ENCODE results near the gene OSBPL8. TPM values are rescaled to one million over a fixed set of nuclear protein-coding genes. Genes with fewer than 3 reads are reported as not detected.

The OSBPL8 gene
- total RNA-seq, 4 donors from 2014 or later = 25.6 to 46.0 (median 43.4) TPM

DNA sequence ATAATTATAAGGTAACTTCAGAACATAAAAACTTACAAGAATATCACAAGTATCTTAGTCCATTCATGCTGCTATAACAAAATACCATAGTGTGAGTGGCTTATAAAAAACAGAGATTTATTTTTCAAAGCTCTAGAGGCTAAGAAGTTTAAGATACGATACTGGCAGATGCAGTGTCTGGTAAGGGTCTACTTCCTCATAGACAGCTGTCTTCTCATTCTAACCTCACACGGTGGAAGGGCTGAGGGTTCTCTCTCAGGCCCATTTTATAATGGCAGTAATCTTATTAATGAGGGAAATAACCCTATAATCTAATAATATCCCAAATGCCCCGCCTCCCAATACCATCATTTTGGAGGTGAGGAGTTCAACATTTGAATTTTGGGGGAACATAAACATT is 23.7 kb upstream of the OSBPL8 start:
- ATAC-seq = no peak
- in situ Hi-C loops (cut with MboI; ENCODE audit: low sequenced_read_pairs in 4 of 4) = no loop called here
- Histone ChIP-seq H3K27ac (no peak overlapping the region), H3K27me3 (no peaks in the 10 kb centered on the region), H3K4me1 (peaks cover 3 to 4% of the 10 kb centered on the region in 2 donors), H3K4me3 (no peak overlapping the region), H3K9me3 (no peaks in the 10 kb centered on the region), H3K36me3 (no peaks in the 10 kb centered on the region)
- no peak for DNase-seq
- TF ChIP-seq, protein P1, sequence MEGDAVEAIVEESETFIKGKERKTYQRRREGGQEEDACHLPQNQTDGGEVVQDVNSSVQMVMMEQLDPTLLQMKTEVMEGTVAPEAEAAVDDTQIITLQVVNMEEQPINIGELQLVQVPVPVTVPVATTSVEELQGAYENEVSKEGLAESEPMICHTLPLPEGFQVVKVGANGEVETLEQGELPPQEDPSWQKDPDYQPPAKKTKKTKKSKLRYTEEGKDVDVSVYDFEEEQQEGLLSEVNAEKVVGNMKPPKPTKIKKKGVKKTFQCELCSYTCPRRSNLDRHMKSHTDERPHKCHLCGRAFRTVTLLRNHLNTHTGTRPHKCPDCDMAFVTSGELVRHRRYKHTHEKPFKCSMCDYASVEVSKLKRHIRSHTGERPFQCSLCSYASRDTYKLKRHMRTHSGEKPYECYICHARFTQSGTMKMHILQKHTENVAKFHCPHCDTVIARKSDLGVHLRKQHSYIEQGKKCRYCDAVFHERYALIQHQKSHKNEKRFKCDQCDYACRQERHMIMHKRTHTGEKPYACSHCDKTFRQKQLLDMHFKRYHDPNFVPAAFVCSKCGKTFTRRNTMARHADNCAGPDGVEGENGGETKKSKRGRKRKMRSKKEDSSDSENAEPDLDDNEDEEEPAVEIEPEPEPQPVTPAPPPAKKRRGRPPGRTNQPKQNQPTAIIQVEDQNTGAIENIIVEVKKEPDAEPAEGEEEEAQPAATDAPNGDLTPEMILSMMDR (IDR thresholded peaks at IDR 0.05 in 4 of 5, conservative IDR thresholded peaks at IDR 0.05 in 1 of 5) = no peak
- TF ChIP-seq POLR2A (IDR thresholded peaks at IDR 0.05) = no peak
- intact Hi-C loops (cut with DNase I; ENCODE audit: low total_unique reads) = loop anchor here (10.0 kb wide), 1 partner anchor 198 kb away; no protein-coding TSS in a partner anchor

DNA sequence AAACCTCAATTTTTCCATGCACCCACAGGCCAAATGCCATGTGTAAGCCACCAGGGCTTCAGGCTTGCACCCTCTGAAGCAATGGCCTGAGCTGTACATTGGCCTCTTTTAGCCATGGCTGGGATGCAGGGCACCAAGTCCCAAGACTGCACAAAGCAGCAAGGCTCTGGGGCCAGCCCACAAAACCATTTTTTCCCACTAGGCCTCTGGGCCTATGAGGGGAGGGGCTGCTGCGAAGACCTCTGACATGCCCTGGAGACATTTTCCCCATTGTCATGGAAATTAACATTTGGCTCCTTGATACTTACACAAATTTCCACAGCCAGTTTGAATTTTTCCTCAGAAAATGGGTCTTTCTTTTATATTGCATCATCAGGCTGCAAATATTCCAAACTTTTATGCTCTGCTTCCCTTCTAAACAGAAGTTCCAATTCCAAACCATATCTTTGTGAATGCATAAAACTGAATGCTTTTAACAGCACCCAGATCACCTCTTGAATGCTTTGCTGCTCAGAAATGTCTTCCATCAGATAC is 14.3 kb upstream of the OSBPL8 start:
- H3K36me3 ChIP-seq = no peaks in the 10 kb centered on the region
- H3K4me3 ChIP-seq = no peak overlapping the region
- H3K4me1 ChIP-seq = no peaks in the 10 kb centered on the region
- H3K9me3 ChIP-seq = no peaks in the 10 kb centered on the region
- ATAC-seq (no peak), DNase-seq (no peak)
- intact Hi-C loops (cut with DNase I; ENCODE audit: low total_unique reads) (no loop called here), in situ Hi-C loops (cut with MboI; ENCODE audit: low sequenced_read_pairs in 4 of 4) (loop anchor here in 3 of 4 donors (25.0 kb wide), 4 partner anchors 187 to 1187 kb away; partner anchors contain the start of genes NAP1L1 (in 2 of the 3) and GLIPR1L2 (in 1 of the 3))
- TF ChIP-seq POLR2A (IDR thresholded peaks at IDR 0.05) = no peak
- TF ChIP-seq, protein P1 (IDR thresholded peaks at IDR 0.05 in 4 of 5, conservative IDR thresholded peaks at IDR 0.05 in 1 of 5) = no peak
- H3K27me3 ChIP-seq = no peaks in the 10 kb centered on the region
- no peak overlapping the region for H3K27ac ChIP-seq

DNA sequence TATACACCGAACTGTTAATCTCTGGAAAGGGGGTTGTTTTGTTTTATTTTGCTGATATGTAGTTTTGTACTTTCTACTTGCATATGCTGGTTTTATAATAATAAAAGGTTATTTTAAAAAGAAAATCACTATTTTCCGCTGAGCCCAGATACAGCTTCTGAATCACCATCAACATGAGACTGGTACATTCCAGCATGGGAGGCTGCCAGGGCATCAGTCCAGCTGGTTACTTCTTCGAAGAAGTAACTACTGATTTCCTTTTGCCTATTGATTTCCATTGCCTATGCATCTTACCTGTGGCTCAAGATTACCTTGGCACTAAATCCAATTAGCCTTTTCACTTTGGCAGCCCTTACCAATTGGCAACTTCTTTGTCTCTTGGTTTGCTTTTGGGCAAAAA is 11.7 kb upstream of the OSBPL8 start:
- no peaks in the 10 kb centered on the region for H3K4me1 ChIP-seq
- in situ Hi-C loops (cut with MboI; ENCODE audit: low sequenced_read_pairs in 4 of 4) = loop anchor here in 3 of 4 donors (25.0 kb wide), 4 partner anchors 184 to 1184 kb away; partner anchors contain the start of genes NAP1L1 (in 2 of the 3) and GLIPR1L2 (in 1 of the 3)
- TF ChIP-seq, protein P1 (IDR thresholded peaks at IDR 0.05 in 4 of 5, conservative IDR thresholded peaks at IDR 0.05 in 1 of 5) = no peak
- TF ChIP-seq POLR2A (IDR thresholded peaks at IDR 0.05) = no peak
- no peaks in the 10 kb centered on the region for H3K27me3 ChIP-seq
- DNase-seq (no peak), ATAC-seq (no peak)
- no peaks in the 10 kb centered on the region for H3K9me3 ChIP-seq
- H3K27ac ChIP-seq = no peak overlapping the region
- no peaks in the 10 kb centered on the region for H3K36me3 ChIP-seq
- H3K4me3 ChIP-seq = no peak overlapping the region
- intact Hi-C loops (cut with DNase I; ENCODE audit: low total_unique reads) = no loop called here

DNA sequence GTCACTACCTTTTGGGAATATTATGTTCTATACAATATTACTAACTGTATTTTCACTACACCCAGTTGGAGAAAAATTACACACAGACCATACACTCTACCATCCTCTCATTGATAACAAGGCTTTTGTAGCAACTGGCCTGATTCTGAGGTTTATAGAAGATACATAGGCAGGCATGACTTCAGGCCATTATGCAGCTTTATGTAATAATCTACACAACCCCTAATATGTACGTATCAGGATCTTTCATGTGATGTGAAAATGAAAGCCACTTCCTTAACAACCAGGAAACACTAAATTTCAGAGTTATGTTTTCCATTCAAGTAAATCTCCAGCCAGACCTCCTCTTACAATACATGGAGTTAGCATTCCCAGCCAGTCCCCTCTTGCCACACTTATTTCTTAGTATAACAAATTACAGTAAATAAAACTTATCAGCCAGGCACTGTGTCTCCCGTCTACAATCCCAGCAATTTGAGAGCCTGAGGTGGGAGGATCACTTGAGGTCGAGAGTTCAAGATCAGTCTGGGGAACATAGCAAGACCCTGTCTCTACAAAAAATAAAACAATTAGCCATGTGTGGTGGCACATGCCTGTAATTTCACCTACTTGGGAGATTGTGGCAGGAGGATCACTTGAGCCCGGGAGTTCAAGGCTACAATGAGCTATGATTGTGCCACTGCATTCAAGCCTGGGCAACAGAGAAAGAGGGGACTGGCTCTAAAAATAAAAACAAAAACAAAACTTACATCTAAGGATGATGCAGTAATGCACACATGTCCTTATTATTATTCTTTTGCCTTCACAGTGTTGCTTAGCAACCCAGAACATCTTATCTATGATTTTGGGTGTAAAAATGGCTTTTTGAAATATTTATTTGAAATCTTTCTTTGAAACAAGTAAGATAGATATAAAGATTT is 10.4 kb upstream of the OSBPL8 start:
- in situ Hi-C loops (cut with MboI; ENCODE audit: low sequenced_read_pairs in 4 of 4) (loop anchor here in 3 of 4 donors (25.0 kb wide), 4 partner anchors 183 to 1183 kb away; partner anchors contain the start of genes NAP1L1 (in 2 of the 3) and GLIPR1L2 (in 1 of the 3)), intact Hi-C loops (cut with DNase I; ENCODE audit: low total_unique reads) (loop anchor here (10.0 kb wide), 1 partner anchor 535 kb away; the partner anchor contains the start of gene PHLDA1)

More for the DNA sequence above, 10.4 kb upstream of the OSBPL8 start:
- Histone ChIP-seq H3K9me3 (no peaks in the 10 kb centered on the region), H3K4me1 (no peaks in the 10 kb centered on the region), H3K27ac (no peak overlapping the region), H3K27me3 (no peaks in the 10 kb centered on the region), H3K36me3 (no peaks in the 10 kb centered on the region), H3K4me3 (no peak overlapping the region)
- no peak for DNase-seq
- no peak for ATAC-seq
- TF ChIP-seq, protein P1 (IDR thresholded peaks at IDR 0.05 in 4 of 5, conservative IDR thresholded peaks at IDR 0.05 in 1 of 5) = no peak
- TF ChIP-seq POLR2A (IDR thresholded peaks at IDR 0.05) = no peak
